H1 (cell line): ENCODE results near the gene DTWD2. TPM values are rescaled to one million over a fixed set of nuclear protein-coding genes. Genes with fewer than 3 reads are reported as not detected.

ENCODE experiments used
- KDM5A ChIP-seq: fragments of 200-600 bp; IDR thresholded peaks from 2 replicates; pipeline ENCODE4 v1.7.1; 2012; ENCODE audit warnings: mild to moderate bottlenecking, low read length, inconsistent platforms, mixed read lengths
- POLR2AphosphoS5 ChIP-seq: IDR thresholded peaks from 2 replicates; pipeline ENCODE4 v1.6.1; 2011; ENCODE audit warnings: low read depth, low read length
- TEAD4 ChIP-seq: IDR thresholded peaks from 2 replicates; pipeline ENCODE4 v1.6.1; 2012; ENCODE audit warnings: low read depth, low read length, inconsistent platforms, mixed read lengths
- YY1 ChIP-seq: IDR thresholded peaks from 2 replicates; pipeline ENCODE4 v1.6.1; 2011; ENCODE audit warnings: low read depth, mild to moderate bottlenecking, low read length
- polyA plus RNA-seq, 7 experiments: library from polyadenylated mRNA; depleted of rRNA in 3 of 7; stranded (reverse) in 5 of 7; unstranded in 2 of 7; fragments of >200 nt in 5 of 7; fragments of 200-250 nt in 2 of 7; gene quantifications; 1 replicate in 5 of 7; 2 replicates in 1 of 7; 4 replicates in 1 of 7; pipeline versions ENCODE4 v1.2.1 to v1.2.3, GENCODE V29; 2011 to 2013; ENCODE audit warnings: missing spikeins in 2 of 7, mixed read lengths in 2 of 7
- total RNA-seq: library from RNA; stranded (reverse); fragmentation: NEBNext Ultra II Directional; extraction: Animal tissue kit (Norgen Biotek cat#: 25700); gene quantifications from 2 replicates; pipeline ENCODE4 v1.2.1, GENCODE V29; 2021
- TF ChIP-seq, protein P1 (sequence below): fragments of 300-600 bp; sonication (generic); IDR thresholded peaks from 2 replicates; pipeline ENCODE4 v1.7.1; 2012; ENCODE audit warnings: low read length, moderate library complexity, mild to moderate bottlenecking, inconsistent platforms; ENCODE audit not compliant: insufficient replicate concordance

The DTWD2 gene
- total and polyA plus RNA-seq, 2 of the 8 experiments (the other 6 are each of a cell fraction or from before 2014, with no cell fraction given): 4.3 to 17.1 TPM

DNA sequence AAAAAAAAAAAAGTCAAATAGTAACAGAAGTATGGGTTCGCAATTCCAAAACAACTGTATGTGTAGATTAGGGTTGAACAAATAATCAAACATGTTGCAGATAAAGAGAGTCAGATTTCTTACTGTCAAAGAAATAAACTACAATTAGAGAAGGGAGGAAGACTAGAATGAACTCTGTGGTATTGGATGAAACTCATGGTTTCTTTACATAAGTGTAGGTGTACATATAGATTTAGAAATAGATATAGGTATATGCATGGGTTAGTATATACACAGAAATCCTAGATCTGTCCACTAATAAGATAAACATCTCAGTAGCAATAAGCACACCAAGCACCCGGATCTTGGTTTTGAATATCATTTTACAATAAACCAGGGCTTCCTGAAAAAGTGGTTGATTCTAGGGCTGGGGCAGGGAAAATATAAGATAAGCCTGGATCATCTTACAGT is 21.3 kb downstream of the DTWD2 start (continued):
- TF ChIP-seq, protein P1, sequence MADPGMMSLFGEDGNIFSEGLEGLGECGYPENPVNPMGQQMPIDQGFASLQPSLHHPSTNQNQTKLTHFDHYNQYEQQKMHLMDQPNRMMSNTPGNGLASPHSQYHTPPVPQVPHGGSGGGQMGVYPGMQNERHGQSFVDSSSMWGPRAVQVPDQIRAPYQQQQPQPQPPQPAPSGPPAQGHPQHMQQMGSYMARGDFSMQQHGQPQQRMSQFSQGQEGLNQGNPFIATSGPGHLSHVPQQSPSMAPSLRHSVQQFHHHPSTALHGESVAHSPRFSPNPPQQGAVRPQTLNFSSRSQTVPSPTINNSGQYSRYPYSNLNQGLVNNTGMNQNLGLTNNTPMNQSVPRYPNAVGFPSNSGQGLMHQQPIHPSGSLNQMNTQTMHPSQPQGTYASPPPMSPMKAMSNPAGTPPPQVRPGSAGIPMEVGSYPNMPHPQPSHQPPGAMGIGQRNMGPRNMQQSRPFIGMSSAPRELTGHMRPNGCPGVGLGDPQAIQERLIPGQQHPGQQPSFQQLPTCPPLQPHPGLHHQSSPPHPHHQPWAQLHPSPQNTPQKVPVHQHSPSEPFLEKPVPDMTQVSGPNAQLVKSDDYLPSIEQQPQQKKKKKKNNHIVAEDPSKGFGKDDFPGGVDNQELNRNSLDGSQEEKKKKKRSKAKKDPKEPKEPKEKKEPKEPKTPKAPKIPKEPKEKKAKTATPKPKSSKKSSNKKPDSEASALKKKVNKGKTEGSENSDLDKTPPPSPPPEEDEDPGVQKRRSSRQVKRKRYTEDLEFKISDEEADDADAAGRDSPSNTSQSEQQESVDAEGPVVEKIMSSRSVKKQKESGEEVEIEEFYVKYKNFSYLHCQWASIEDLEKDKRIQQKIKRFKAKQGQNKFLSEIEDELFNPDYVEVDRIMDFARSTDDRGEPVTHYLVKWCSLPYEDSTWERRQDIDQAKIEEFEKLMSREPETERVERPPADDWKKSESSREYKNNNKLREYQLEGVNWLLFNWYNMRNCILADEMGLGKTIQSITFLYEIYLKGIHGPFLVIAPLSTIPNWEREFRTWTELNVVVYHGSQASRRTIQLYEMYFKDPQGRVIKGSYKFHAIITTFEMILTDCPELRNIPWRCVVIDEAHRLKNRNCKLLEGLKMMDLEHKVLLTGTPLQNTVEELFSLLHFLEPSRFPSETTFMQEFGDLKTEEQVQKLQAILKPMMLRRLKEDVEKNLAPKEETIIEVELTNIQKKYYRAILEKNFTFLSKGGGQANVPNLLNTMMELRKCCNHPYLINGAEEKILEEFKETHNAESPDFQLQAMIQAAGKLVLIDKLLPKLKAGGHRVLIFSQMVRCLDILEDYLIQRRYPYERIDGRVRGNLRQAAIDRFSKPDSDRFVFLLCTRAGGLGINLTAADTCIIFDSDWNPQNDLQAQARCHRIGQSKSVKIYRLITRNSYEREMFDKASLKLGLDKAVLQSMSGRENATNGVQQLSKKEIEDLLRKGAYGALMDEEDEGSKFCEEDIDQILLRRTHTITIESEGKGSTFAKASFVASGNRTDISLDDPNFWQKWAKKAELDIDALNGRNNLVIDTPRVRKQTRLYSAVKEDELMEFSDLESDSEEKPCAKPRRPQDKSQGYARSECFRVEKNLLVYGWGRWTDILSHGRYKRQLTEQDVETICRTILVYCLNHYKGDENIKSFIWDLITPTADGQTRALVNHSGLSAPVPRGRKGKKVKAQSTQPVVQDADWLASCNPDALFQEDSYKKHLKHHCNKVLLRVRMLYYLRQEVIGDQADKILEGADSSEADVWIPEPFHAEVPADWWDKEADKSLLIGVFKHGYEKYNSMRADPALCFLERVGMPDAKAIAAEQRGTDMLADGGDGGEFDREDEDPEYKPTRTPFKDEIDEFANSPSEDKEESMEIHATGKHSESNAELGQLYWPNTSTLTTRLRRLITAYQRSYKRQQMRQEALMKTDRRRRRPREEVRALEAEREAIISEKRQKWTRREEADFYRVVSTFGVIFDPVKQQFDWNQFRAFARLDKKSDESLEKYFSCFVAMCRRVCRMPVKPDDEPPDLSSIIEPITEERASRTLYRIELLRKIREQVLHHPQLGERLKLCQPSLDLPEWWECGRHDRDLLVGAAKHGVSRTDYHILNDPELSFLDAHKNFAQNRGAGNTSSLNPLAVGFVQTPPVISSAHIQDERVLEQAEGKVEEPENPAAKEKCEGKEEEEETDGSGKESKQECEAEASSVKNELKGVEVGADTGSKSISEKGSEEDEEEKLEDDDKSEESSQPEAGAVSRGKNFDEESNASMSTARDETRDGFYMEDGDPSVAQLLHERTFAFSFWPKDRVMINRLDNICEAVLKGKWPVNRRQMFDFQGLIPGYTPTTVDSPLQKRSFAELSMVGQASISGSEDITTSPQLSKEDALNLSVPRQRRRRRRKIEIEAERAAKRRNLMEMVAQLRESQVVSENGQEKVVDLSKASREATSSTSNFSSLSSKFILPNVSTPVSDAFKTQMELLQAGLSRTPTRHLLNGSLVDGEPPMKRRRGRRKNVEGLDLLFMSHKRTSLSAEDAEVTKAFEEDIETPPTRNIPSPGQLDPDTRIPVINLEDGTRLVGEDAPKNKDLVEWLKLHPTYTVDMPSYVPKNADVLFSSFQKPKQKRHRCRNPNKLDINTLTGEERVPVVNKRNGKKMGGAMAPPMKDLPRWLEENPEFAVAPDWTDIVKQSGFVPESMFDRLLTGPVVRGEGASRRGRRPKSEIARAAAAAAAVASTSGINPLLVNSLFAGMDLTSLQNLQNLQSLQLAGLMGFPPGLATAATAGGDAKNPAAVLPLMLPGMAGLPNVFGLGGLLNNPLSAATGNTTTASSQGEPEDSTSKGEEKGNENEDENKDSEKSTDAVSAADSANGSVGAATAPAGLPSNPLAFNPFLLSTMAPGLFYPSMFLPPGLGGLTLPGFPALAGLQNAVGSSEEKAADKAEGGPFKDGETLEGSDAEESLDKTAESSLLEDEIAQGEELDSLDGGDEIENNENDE: no peak
- no peak for TF ChIP-seq POLR2AphosphoS5
- no peak for TF ChIP-seq KDM5A
- TF ChIP-seq YY1: no peak
- no peak for TF ChIP-seq TEAD4
